HK-2 (cell line): ENCODE data around the gene COX6A1.
A peak's percentile ranks its signal among the peaks of the same experiment; 100 is the strongest.
"Not testable (repeated sequence)": the region's sequence is repeated elsewhere in the genome, so short reads cannot be mapped to it uniquely, and the experiment has no call there.

Experiments
- DNase-seq: peaks from one replicate; pipeline ENCODE4 v3.0.0-alpha.2; 2018; ENCODE audit not compliant: unreplicated experiment

COX6A1 gene

DNA sequence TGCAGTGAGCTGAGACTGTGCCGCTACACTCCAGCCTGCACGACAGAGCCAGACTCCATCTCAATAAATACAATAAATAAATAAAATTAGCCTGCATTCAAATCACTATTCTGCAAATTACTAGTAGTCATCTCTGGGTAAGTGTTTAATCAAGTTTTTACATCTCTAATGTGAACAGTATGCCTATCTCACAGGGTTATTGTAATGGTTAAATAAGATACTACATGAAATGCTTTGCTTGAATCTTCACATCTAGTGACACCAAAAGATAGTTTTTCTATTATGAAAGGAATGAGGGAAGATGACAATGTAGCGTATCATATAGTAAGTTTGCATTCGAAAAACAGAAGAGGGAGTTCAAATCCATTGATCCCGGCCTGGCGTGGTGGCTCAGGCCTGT is 29.5 kb downstream of the COX6A1 start:
- no peak for DNase-seq

DNA sequence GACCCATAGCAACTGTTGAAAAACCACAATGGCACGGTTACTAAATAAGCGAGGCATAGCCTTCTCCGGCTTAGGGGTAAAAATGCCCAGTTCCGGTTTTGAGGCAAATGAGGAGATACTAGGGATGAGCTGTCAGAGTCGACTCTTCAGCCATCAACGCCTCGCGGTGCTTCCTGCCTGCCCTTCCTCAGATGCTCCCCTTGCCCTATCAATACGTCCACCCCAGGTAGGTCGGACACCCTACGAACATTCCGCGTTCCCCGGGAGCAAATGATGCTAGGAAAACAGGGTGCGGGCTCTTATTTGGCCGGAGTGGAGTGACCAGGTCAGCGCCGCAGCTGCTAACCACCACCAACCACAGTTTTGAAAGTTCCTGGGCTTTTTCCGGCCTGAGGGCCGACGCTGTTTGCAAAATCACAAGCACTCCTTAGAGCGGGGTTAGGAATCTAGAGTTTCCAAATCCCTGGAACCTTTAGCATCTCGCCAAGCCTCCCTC is 30.5 kb downstream of the COX6A1 start:
- DNase-seq = peak; percentile 64

DNA sequence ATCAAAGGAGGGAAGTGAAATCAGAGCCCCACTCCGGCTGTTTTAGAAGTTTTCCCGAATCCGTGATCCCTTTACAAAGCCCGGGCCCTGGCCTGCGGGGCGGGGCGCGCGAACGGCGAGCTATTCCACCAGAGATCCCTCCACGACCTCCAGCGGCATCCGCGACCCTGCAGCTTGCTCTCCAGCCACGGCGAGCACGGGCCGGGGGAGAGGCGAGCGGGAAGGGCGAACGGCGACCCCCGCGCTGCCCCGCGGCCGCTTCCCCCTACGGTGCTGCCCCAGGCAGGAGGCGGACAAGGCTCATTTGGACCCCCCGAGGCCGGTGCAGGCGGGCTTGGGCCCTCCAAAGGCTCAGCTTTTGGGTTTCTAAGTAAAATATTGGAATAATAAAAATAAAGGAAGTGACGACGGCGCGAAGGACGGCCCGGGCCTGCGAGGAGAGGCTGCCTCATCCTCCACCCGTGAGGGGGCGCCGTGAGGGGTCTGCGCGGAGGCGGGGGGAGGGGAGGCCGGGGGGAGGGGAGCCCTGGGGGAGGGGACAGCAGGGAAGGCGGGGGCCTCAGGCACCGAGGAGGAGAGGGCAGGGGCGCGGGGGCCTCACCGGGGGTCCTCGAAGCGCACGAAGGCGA is 31.0 kb downstream of the COX6A1 start:
- peak; percentile 35 for DNase-seq

DNA sequence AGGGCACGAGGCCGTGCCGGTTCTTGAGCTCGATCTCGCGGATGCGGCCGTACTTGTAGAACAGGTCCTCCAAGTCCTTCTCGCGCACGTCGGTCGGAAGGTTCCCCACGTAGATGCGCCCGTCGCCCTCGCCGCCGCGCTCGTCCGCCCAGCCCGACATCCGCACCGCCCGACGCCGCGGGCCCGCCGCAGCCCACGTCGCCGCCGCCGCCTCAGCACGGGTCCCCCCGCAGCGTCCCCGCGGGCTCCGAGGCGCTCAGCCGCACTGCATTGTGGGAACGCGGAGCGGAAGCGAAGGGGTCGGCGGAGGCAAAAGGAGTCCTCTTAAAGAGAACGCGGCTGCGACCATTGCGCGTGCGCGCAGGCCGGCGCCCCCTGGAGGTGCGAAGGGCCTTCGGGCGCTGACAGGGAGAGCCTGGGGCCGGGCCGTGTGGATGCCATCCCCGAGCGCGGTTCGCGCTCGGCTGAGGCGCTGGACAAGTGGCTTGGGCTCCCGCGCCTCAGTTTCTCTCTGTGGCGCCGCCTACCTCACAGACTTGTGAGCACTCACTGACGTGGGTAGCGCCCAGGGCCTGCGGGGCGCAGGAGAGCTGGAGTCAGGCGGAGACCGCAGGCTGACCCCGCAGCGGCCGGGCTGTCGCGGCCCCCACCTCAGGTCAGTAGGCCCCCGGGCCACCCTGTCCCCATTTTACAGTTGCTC is 31.7 kb downstream of the COX6A1 start, which contains the start of gene SRSF9:
SRSF9 (minus strand) TSS at position 299 of the 700 bp plus-strand sequence; CDS start at position 160, 139 bp downstream.
- DNase-seq = peak; percentile 97

DNA sequence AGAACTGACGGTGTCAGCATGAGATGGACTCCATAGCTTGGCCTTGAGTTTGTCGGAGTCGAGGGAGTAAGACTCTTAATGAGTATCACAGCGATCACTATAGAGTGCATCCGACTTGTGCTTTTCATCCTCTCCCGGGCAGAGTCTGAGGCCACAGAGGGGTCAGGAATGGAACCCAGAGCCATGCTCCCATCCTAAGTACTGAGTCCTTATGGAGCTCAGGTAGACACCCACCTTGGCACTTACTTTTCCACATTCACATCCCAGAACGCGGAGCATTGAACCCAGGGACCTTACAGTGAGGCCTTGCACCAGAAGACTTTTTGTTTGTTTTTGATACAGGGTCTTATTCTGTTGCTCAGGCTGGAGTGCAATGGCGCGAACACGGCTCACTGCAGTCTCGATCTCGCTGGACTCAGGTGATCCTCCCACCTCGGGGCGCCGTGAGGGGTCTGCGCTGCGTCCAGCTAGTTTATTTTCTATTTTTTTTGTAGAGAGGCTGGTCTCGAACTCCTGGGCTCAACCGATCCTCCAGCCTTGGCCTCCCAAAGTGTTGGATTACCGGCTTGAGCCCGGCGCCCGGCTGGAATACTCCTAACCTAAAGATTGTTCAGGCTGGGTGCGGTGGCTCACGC is 32.4 kb downstream of the COX6A1 start:
- no peak for DNase-seq

DNA sequence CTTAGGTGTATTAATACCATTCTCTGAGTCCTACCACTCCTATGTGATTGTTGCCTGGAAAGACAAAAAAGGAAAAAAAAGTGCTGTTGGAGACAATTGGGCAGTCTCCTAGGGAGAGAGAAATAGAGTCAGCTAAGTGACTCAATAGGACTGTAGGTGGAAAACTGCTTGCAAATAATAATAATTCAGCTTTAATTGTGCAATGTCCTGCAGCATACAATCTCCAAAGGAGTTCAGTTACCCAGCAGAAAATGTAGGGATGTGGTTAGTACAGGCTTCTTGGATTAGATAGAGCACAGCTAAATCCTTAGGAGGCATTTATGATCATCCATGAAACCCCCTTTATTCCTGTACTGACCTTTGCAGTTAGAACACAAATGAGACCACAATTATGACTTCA is 34.6 kb downstream of the COX6A1 start:
- DNase-seq = no peak

DNA sequence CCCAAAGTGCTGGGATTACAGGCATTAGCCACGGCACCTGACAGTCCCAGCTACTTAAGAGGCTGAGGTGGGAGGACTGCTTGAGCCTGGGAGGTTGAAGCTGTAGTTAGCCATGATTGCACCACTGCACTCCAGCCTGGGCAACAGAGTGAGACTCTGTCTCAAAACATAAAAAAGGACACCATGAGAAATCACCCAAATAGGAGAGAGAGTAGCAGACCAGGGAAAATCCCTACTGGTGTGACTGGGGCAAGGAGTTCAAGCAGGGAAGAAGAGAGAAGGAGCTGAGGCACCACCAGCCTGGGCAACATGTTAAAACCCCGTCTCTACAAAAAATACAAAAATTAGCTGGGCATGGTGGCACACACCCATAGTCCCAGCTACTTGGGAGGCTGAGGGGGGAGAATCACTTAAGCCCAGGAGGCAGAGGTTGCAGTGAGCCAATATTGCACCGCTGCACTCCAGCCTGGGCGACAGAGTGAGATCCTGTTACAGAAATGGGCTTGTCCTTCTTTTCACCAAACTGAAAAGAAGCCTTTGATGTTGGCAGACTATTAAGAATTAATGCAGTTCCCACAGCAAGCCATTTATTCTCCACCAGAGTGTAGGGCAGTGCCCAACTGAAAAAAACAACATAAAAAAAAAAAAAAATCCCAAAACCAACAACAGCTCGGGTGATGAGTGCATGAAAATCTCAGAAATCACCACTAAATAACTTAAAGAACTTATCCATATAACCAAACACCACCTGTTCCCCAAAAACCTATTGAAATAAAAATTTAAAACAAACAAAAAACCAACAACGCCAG is 36.1 kb downstream of the COX6A1 start:
- DNase-seq = no peak

DNA sequence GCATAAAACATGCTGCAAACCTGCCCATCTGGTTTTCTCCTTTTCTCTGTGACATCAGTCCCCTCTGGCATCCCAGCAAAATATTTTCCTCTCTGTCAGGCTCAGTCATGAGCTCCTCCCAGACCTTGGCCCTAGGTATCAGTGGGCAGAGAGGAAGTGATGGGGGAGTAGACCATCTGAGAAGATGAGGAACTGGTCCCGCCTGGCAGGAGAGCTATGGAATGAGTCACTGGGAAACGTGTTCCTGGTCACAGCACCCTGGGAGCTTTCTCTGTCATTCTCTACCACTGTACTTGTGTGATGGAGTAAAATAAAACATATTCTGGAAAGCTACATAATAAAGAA is 36.7 kb downstream of the COX6A1 start:
- peak; percentile 80 for DNase-seq

DNA sequence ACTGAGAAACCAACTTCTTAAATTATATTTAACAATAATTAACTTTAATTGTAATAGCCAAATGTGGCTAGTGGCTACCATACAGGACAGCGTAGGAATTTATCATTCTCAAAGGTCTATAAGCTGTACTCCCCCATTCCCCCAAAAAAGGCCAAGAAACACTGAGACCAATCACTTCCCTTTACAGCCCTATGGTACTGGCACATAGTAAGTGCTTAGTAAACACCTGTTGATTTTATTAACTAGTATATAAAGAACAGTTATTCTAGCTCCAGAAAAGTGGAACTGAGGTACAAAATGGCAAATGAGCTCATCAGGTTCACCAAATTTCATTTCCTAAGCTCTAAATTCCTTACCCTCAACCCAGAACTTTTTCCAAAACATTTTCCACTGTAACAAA is 37.7 kb downstream of the COX6A1 start:
- no peak for DNase-seq

DNA sequence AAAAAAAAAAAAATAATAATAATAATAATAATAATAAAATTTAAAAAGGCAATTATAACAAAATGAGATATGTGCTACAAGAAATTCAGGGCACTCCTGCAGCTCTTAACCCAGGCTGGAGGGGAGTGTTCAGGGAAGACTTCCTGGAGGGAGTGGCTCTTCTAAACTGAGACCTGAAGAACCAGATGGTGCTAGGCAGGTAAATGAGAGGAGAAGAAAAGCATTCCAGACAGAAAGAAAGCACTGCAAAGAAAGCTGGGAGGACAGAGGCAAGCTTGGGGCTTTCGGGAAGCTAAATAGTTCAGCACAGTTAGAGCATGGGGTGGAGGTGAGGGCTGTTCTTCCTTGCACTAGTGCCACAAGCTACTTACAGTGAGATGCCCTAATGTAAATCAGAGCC is 41.5 kb downstream of the COX6A1 start:
- DNase-seq = no peak

DNA sequence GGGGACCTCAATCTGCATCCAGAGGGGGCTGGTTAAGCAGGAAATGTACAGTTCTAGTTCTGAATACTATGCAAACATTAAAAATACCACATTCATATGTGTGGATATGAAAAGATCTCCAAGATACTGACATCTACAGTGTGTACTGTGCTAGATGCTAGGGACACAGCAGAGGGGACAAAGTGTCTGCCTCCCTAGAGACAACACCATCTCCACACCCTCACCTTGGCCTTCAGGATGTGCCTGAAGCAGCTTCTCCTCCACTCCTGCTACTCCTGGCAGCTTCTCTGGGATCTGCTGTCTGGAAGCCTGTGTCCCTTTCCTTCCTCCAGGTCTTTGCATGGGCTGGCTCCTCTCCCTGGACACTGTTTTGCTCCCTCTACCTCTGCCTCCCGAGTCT is 42.3 kb downstream of the COX6A1 start:
- no peak for DNase-seq

DNA sequence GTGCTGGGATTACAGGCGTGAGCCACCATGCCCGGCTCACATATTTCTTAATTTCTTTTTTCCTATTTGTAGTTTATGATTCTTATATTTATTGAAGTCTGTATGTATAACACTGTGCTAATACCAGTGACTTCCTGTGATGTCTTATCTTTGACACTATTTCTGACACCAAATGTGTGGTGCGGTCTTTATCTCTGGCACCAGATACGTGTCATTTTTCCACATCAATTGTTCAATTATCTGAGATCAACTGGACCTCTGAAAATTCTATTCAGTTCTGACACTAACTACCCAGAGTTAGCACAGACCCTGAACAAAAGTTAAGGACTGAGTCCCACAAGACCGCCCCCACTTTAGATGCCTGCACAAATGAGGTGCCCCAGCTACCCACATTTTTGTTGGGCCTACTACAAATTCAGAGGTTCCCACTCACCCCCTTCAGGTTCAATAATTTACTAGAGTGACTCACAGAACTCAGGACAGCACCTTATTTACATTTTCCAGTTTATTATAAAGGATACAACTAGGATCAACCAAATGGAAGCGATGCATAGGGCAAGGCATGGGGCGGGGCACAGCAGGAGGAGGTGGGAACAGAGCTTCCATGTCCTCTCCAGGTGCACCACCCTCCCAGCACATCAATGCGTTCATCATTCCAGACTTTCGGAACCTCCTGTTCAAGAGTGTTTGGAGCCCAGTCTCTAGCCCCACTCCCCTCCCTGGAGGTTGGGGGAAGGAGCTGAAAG is 43.3 kb downstream of the COX6A1 start:
- no peak for DNase-seq

DNA sequence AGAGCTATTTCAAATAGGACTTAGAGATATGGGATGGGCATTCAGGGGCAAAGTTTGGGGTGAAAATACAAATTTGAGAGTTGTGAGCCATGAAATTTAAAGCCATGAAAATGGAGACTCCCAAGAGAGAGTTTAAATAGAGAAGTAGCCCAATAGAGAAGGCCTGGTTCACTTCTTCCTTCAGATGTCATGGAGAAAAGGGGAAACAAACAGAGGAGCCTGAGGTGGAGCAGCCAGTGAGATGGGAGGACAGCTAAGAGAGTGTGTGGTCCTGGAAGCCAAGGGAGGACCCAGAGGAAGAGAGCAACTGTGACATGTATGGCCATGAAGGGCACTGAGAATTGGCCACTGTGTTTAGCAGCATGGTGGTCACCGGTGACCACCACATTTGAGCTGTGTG is 45.7 kb downstream of the COX6A1 start:
- DNase-seq = no peak

DNA sequence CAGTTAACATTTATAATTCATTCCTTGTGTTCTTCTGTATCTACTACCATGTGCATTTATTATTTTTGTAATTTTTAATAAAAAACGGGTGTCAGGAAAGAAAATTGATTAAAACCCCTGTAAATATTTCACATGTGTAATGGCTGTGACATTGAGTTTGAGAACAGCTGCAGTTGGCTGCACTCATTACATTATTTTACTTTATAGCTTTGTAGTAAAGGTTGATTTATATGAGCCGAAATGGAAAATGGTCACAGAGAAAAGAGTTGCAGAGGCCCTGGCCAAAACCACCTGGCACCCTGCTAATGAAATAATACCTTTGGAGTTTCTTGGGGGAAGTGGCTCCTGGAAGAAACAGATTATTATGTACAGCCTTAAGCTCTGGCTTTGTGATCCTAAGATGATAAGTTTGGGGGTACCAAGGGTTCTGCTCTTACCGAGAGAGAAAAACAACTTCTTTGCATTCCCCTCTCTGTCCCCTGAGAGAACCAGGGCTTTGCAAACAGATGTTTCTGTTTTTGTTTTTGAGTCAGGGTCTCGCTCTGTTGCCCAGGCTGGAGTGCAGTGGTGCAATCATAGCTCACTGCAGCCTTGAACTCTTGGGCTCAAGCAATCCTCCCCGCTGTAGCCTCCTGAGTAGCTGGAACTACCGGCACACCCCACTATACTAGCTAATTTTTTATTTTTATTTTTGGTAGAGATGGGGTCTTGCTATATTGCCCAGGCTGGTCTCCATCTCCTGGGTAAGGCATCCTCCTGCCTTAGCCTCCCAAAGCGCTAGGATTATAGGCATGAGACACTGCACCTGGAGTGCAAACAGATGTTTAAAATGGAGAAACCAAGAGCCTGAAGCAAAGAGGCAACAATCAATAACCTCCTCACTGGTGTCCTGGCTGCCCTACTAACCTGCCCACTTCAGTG is 48.3 kb downstream of the COX6A1 start:
- DNase-seq = no peak

DNA sequence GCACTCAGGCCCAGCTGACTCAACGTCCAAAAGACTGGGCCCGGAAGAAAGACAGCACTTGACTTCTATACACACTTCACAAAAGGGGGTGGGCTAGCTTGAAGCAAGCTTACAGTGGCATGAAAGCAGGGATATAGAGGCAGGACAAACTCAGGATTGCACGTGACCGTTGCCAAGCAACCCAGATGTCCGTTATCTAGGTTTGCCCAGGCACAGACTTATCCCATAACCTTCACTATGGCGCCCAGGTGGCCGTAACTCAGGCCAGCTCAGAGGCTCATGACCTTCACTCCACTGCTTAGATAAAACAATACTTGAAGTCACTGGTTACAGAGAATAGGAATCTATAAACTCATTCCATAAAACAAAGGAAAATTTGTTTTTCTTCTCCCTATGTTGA is 49.6 kb downstream of the COX6A1 start:
- not testable (repeated sequence) for DNase-seq

DNA sequence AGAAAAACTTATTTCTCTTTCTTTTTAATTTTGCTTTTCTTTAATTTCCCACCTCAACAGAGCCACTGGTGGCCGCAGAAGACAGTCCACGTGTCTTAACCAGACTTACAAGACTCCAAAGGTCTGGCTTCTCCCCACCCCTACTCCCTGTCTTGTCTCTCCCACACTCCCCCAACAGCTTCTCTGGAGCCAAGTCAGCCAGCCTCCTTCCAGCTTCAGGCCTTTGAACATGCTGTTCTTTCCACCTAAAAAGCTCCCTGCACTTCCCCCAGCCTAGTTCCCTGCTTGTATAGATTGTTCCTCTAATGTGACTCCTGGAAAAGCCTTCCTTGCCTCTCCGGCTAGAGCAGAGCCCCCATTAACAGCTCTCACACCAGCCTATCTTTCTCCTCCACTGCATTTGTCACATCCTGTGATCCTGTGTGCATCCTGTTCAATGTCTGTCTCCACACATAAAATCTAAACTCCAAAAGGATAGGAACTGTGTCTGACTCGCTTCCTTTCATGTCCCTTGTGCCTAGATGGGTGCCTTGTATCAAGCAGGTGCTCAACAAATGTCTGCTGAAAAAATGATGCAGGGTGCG is 50.2 kb downstream of the COX6A1 start:
- DNase-seq = no peak

DNA sequence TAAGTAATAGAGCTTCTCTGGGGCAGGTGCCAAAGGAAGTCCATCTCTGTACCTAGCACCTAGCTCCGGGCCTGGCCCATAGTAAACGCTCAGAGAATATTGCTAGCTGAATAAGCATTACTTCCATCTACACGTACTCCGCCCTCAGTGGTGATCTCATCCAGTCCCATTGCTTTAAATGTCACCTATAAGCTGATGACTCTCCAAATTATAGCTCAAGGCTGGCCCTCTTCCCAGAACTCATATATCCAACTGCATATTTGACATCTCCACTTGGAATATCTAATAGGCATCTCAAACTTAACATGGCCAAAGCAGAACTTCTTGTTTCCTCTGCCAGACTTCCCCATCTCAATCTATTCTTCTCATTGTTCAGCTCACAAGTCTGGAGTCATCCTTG is 51.1 kb downstream of the COX6A1 start:
- no peak for DNase-seq

DNA sequence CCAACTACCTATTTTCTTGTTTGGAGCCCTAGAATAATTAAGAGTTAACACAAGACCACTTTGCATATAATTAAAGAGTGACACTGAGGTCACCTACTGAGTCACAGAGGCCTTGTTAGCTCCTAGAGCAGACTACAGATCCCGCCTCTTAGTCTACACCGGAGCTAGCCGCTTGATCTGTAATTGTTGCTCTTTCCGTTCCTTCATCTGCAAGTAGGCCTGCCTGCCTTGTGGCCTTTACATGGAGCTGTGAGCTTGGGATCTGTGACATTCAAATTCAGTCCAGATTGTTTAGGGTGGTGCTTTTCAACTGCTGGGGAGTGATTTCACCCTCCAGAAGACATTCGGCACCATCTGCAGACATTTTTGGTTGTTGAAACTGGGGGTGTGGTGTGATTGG is 52.4 kb downstream of the COX6A1 start:
- DNase-seq = no peak
